HEK293 (cell line): ENCODE measurements around the gene GALNTL6.

ENCODE experiments used
- CTCF ChIP-seq: fragments of 450-650 bp; formaldehyde crosslinking; IDR thresholded peaks from 2 replicates; pipeline ENCODE4 v1.5.1; 2016; ENCODE audit warnings: missing biosample characterization, missing genetic modification characterization
- ZNF324 ChIP-seq: fragments of 450-650 bp; formaldehyde crosslinking; IDR thresholded peaks from 2 replicates; pipeline ENCODE4 v1.5.1; 2016; ENCODE audit warnings: missing biosample characterization, missing genetic modification characterization

- TF ChIP-seq ZNF324 (tag by site-specific recombination): no peak
- TF ChIP-seq CTCF (tag by site-specific recombination): no peak
Observed at GRCh38 chr4:172599554-172599953, 786.4 kb downstream of the GALNTL6 start.
